Neural cell (in vitro differentiated cells): ENCODE measurements around the gene CDK5R1.

Experiments used
- EP300 ChIP-seq: fragments of 450-650 bp; conservative IDR thresholded peaks from 2 replicates; pipeline ENCODE4 v1.6.1; 2014; ENCODE audit warnings: antibody characterized with exemption, mild to moderate bottlenecking, moderate library complexity; ENCODE audit not compliant: poor library complexity, severe bottlenecking
- EZH2 ChIP-seq: fragments of 200-600, 300-800 bp; shearing (Covaris generic), sonication (generic); IDR thresholded peaks from 2 replicates; pipeline ENCODE4 v1.6.1; 2014; ENCODE audit warnings: antibody characterized with exemption, low read length, borderline replicate concordance, mild to moderate bottlenecking; ENCODE audit not compliant: insufficient read depth, poor library complexity, severe bottlenecking
- TF ChIP-seq, protein P1 (sequence below): fragments of 450-650 bp; IDR thresholded peaks from 2 replicates; pipeline ENCODE4 v1.5.1; 2014; ENCODE audit warnings: antibody characterized with exemption, mild to moderate bottlenecking, moderate library complexity; ENCODE audit not compliant: poor library complexity, severe bottlenecking
- TF ChIP-seq, protein P2 (sequence below): IDR thresholded peaks from 2 replicates; pipeline ENCODE4 v1.6.1; 2012; ENCODE audit warnings: borderline replicate concordance

DNA sequence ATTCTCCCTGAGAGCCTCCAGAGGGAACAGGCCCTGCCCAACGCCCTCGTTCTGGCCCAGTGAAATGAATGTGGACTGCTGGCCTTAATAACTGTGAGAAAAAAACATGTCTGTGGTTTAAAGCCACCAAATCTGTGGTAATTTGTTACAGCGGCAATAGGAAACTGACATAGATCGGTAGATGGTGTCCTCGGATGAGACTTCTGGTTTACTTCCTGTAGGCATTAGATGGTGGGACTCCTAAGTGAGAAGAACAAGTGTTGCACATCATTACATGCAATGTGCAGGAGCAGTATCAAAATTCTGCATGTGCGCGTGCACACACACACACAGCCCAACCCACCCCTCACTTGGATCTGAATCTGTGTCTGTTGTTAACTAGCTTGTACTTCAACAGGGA is 42.0 kb downstream of the CDK5R1 start:
- TF ChIP-seq EP300: no peak
- TF ChIP-seq, protein P1, sequence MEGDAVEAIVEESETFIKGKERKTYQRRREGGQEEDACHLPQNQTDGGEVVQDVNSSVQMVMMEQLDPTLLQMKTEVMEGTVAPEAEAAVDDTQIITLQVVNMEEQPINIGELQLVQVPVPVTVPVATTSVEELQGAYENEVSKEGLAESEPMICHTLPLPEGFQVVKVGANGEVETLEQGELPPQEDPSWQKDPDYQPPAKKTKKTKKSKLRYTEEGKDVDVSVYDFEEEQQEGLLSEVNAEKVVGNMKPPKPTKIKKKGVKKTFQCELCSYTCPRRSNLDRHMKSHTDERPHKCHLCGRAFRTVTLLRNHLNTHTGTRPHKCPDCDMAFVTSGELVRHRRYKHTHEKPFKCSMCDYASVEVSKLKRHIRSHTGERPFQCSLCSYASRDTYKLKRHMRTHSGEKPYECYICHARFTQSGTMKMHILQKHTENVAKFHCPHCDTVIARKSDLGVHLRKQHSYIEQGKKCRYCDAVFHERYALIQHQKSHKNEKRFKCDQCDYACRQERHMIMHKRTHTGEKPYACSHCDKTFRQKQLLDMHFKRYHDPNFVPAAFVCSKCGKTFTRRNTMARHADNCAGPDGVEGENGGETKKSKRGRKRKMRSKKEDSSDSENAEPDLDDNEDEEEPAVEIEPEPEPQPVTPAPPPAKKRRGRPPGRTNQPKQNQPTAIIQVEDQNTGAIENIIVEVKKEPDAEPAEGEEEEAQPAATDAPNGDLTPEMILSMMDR: no peak
- TF ChIP-seq, protein P2, sequence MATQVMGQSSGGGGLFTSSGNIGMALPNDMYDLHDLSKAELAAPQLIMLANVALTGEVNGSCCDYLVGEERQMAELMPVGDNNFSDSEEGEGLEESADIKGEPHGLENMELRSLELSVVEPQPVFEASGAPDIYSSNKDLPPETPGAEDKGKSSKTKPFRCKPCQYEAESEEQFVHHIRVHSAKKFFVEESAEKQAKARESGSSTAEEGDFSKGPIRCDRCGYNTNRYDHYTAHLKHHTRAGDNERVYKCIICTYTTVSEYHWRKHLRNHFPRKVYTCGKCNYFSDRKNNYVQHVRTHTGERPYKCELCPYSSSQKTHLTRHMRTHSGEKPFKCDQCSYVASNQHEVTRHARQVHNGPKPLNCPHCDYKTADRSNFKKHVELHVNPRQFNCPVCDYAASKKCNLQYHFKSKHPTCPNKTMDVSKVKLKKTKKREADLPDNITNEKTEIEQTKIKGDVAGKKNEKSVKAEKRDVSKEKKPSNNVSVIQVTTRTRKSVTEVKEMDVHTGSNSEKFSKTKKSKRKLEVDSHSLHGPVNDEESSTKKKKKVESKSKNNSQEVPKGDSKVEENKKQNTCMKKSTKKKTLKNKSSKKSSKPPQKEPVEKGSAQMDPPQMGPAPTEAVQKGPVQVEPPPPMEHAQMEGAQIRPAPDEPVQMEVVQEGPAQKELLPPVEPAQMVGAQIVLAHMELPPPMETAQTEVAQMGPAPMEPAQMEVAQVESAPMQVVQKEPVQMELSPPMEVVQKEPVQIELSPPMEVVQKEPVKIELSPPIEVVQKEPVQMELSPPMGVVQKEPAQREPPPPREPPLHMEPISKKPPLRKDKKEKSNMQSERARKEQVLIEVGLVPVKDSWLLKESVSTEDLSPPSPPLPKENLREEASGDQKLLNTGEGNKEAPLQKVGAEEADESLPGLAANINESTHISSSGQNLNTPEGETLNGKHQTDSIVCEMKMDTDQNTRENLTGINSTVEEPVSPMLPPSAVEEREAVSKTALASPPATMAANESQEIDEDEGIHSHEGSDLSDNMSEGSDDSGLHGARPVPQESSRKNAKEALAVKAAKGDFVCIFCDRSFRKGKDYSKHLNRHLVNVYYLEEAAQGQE: no peak
- no peak for TF ChIP-seq EZH2
